Endothelial cell of umbilical vein (primary cell): ENCODE measurements around the gene TPRKB. TPM values are rescaled to one million over a fixed set of nuclear protein-coding genes. Genes with fewer than 3 reads are reported as not detected.
"Not testable (repeated sequence)": the region's sequence is repeated elsewhere in the genome, so short reads cannot be mapped to it uniquely, and the experiment has no call there.

Experiments used
- Bru-seq: library from RNA; stranded (reverse); fragments of 400-500 nt; gene quantifications from one replicate; lab custom pipeline; 2021; lab: Mats Ljungman, UMichigan
- BruChase-seq, 2 experiments: library from RNA; stranded (reverse); fragments of 400-500 nt; gene quantifications; one replicate each; lab custom pipeline; 2021; lab: Mats Ljungman, UMichigan
- BruUV-seq: library from RNA; stranded (reverse); fragments of 400-500 nt; replicated peaks from 2 replicates; lab custom pipeline; 2021; lab: Mats Ljungman, UMichigan
- CTCF ChIA-PET: fragments of 300-600, 350-600 bp; sonication (Branson Sonifier 250); formaldehyde crosslinking; loops from one replicate; lab custom pipeline; 2021; ENCODE audit warnings: antibody characterized with exemption, inconsistent platforms; lab: Charles Lee
- POLR2A ChIA-PET: fragments of 300-600, 350-600 bp; sonication (Branson Sonifier 250); formaldehyde crosslinking; loops from one replicate; lab custom pipeline; 2021; ENCODE audit warnings: antibody characterized with exemption, inconsistent platforms; lab: Charles Lee
- DNase-seq: peaks from one replicate; pipeline ENCODE4 v3.0.0-alpha.2; 2011; ENCODE audit warnings: low read depth, low spot score
- FAIRE-seq: peaks from 2 replicates; lab custom pipeline; 2011; peaks lifted over from hg19 to GRCh38; lab: Jason Lieb, UNC
- H2AFZ ChIP-seq: 2 replicates; pipeline ENCODE4 v1.6.0; 2012; ENCODE audit warnings: low read depth, low read length, control low read depth, inconsistent platforms
- H3K27ac ChIP-seq: 2 replicates; pipeline ENCODE4 v1.5.1; 2011; ENCODE audit warnings: low read depth, mild to moderate bottlenecking, control low read depth, low read length, moderate library complexity; ENCODE audit not compliant: insufficient read depth
- H3K27me3 ChIP-seq, 2 experiments: 2 replicates each; pipeline versions ENCODE4 v1.6.0 to v1.6.1; 2011; ENCODE audit warnings: low read length in 2 of 2, mixed read lengths in 1 of 2; ENCODE audit not compliant: control insufficient read depth in 2 of 2, insufficient read depth in 2 of 2
- H3K36me3 ChIP-seq, 2 experiments: 2 replicates in 1 of 2; 3 replicates in 1 of 2; pipeline ENCODE4 v1.5.1; 2011; ENCODE audit warnings: low read length in 2 of 2, mild to moderate bottlenecking in 1 of 2, moderate library complexity in 1 of 2; ENCODE audit not compliant: control insufficient read depth in 2 of 2, insufficient read depth in 2 of 2; ENCODE audit errors: extremely low read depth in 1 of 2
- H3K4me1 ChIP-seq: 3 replicates; pipeline ENCODE4 v1.5.1; 2011; ENCODE audit warnings: mild to moderate bottlenecking, low read length; ENCODE audit not compliant: control insufficient read depth, insufficient read depth; ENCODE audit errors: extremely low read depth
- H3K4me2 ChIP-seq: 2 replicates; pipeline ENCODE4 v1.6.1; 2011; ENCODE audit warnings: low read length, control low read depth, mixed read lengths; ENCODE audit not compliant: insufficient read depth
- H3K4me3 ChIP-seq, 3 experiments: fragments of 200-600 bp in 1 of 3; sonication (generic), shearing (Covaris generic) in 1 of 3; replicated peaks in 1 of 3; 2 replicates each; pipeline ENCODE4 v1.5.1; 2011 to 2016; ENCODE audit warnings: control low read depth in 3 of 3, low read length in 3 of 3, mild to moderate bottlenecking in 2 of 3, inconsistent platforms in 1 of 3, low read depth in 1 of 3, moderate library complexity in 1 of 3; ENCODE audit not compliant: insufficient read depth in 1 of 3
- H3K79me2 ChIP-seq: 2 replicates; pipeline ENCODE4 v1.6.0; 2012; ENCODE audit warnings: low read length, inconsistent platforms; ENCODE audit not compliant: control insufficient read depth, insufficient read depth
- H3K9ac ChIP-seq: replicated peaks from 2 replicates; pipeline ENCODE3; 2011; ENCODE audit warnings: low read length, control low read depth; ENCODE audit not compliant: insufficient read depth; ENCODE audit errors: extremely low read depth
- H3K9me1 ChIP-seq: replicated peaks from 3 replicates; pipeline ENCODE4 v1.6.0; 2011; ENCODE audit warnings: mild to moderate bottlenecking, low read length; ENCODE audit not compliant: control insufficient read depth, insufficient read depth; ENCODE audit errors: extremely low read depth
- H3K9me3 ChIP-seq: replicated peaks from 2 replicates; pipeline ENCODE4 v1.5.1; 2012; ENCODE audit warnings: low read length, inconsistent platforms; ENCODE audit not compliant: control insufficient read depth, insufficient read depth
- H4K20me1 ChIP-seq: replicated peaks from 2 replicates; pipeline ENCODE3; 2011; ENCODE audit warnings: mild to moderate bottlenecking, low read length; ENCODE audit not compliant: control insufficient read depth, insufficient read depth; ENCODE audit errors: extremely low read depth
- CTCF ChIP-seq, 2 donors: IDR thresholded peaks; 1 replicate in 1 of 2; 2 replicates in 1 of 2; pipeline ENCODE4 v1.5.1; 2011; ENCODE audit warnings: low read length in 2 of 2, mild to moderate bottlenecking in 2 of 2, moderate library complexity in 2 of 2, control low read depth in 1 of 2, inconsistent platforms in 1 of 2, low read depth in 1 of 2; ENCODE audit not compliant: insufficient read depth in 1 of 2; ENCODE audit errors: extremely low read depth in 1 of 2
- EZH2 ChIP-seq: IDR thresholded peaks from 2 replicates; pipeline ENCODE4 v1.6.1; 2012; ENCODE audit warnings: borderline replicate concordance, low read depth, mild to moderate bottlenecking, moderate library complexity, low read length, inconsistent platforms; ENCODE audit not compliant: severe bottlenecking
- FOS ChIP-seq: IDR thresholded peaks from 2 replicates; pipeline ENCODE4 v1.6.1; 2011; ENCODE audit warnings: mild to moderate bottlenecking, low read length, moderate library complexity, borderline replicate concordance; ENCODE audit not compliant: insufficient read depth
- MAX ChIP-seq: IDR thresholded peaks from 2 replicates; pipeline ENCODE4 v1.6.1; 2011; ENCODE audit not compliant: insufficient read depth, insufficient read length
- POLR2A ChIP-seq: IDR thresholded peaks from 2 replicates; pipeline ENCODE4 v1.6.1; 2012; ENCODE audit warnings: low read depth, mild to moderate bottlenecking, control low read depth, low read length
- POLR2AphosphoS5 ChIP-seq: IDR thresholded peaks from 2 replicates; pipeline ENCODE4 v1.6.1; 2012; ENCODE audit warnings: low read depth, mild to moderate bottlenecking, control low read depth, low read length, moderate library complexity; ENCODE audit not compliant: insufficient read depth
- dilution Hi-C: fragments of 300-500 bp; cut with MboI; formaldehyde crosslinking; loops from one replicate; pipeline ENCODE4 v1.15.0; 2019; ENCODE audit warnings: low sequenced_read_pairs; ENCODE audit not compliant: extremely low pct_ligation_motif_present
- intact Hi-C: fragments of 100-400 bp; cut with micrococcal nuclease; formaldehyde crosslinking; loops from one replicate; pipeline ENCODE4 v1.10.0; 2022
- long read RNA-seq: library from polyadenylated mRNA; stranded (forward); transcript quantifications from one replicate; pipeline ENCODE4 v2.0.0, GENCODE V29; 2021
- polyA minus RNA-seq, 3 experiments: library from RNA; depleted of rRNA, polyadenylated mRNA; stranded (reverse); fragments of >200 nt; gene quantifications; 1 replicate in 1 of 3; 2 replicates in 2 of 3; pipeline ENCODE4 v1.2.3, GENCODE V29; 2011
- polyA plus RNA-seq, 4 experiments: library from polyadenylated mRNA; depleted of rRNA in 3 of 4; stranded (reverse) in 3 of 4; unstranded in 1 of 4; fragments of >200 nt; gene quantifications; 2 replicates each; pipeline versions ENCODE4 v1.2.1 to v1.2.3, GENCODE V29; 2011 to 2012; ENCODE audit warnings: missing spikeins in 1 of 4
- total RNA-seq: library from RNA; stranded (reverse); gene quantifications from 2 replicates; pipeline ENCODE4 v1.2.3, GENCODE V29; 2021

TPRKB gene
- 33.4 and 36.1 TPM in 2 replicates for total RNA-seq
- 18.6 and 27.1 TPM in 2 replicates for polyA plus RNA-seq
- polyA plus RNA-seq (2011; cell fraction: cytosol; rRNA removed) = 46.9 and 52.2 TPM in 2 replicates
- 15.2 and 21.0 TPM in 2 replicates for polyA plus RNA-seq (2011; cell fraction: nucleus; rRNA removed)
- 51.8 and 101 TPM in 2 replicates for polyA plus RNA-seq (2012)
- 5.1 and 5.5 TPM in 2 replicates for polyA minus RNA-seq
- polyA minus RNA-seq (2011; cell fraction: cytosol; rRNA and poly(A)+ RNA removed) = 7.1 TPM
- polyA minus RNA-seq (2011; cell fraction: nucleus; rRNA and poly(A)+ RNA removed) = 5.0 and 7.3 TPM in 2 replicates
- percentile 80 among the genes with signal in this experiment for Bru-seq, nascent RNA
- percentile 86 among the genes with signal in this experiment for BruChase-seq, experiment 1, labeled RNA remaining after a 6-hour chase
- BruChase-seq, experiment 2, labeled RNA remaining after a 2-hour chase = percentile 83 among the genes with signal in this experiment
- long read RNA-seq, transcript TPRKB-202 (6 exons, 819 nt) = minor isoform, 16 of 178 reads
- long read RNA-seq, transcript TPRKB-201 (5 exons, 748 nt) = major isoform, 74 of 178 reads
- long read RNA-seq, partial matches to known transcripts = 44 of 178 reads
- long read RNA-seq, other reads (novel, unspliced or antisense) = 39 of 178 reads

GRCh38 chr2:73736855-73737779 lies at the start of gene TPRKB:
TSS of gene TPRKB (minus strand) at chr2:73737345. CDS start at chr2:73734569, 2,776 bp downstream.
- Histone ChIP-seq H3K4me3 (peak within 1 kb of the TSS; percentile 75 to 98 (median 82)), H2AFZ (peak within 1 kb of the TSS; percentile 82), H3K9ac (peak within 1 kb of the TSS; percentile 94), H3K27ac (peak within 1 kb of the TSS; percentile 88), H4K20me1 (no peaks in the 10 kb centered on the region), H3K4me1 (peaks cover 16% of the 10 kb centered on the region), H3K4me2 (peak within 1 kb of the TSS; percentile 96), H3K36me3 (peaks cover 0 to 3% of the 10 kb centered on the region in 2 experiments), H3K9me3 (no peaks in the 10 kb centered on the region), H3K79me2 (peaks cover 8% of the 10 kb centered on the region), H3K27me3 (no peaks in the 10 kb centered on the region), H3K9me1 (no peaks in the 10 kb centered on the region)
- FAIRE-seq = peak; percentile 99
- ChIA-PET CTCF (interaction anchor here (0.6 to 1.5 kb wide), 13 partner anchors 10 to 513 kb away, joined by 3 to 8 read pairs (median 4); partner anchors contain the start of genes DUSP11 and STAMBP), POLR2A (interaction anchor here (0.9 to 1.7 kb wide), 3 partner anchors 10 to 351 kb away, joined by 3 to 11 read pairs (median 3); partner anchors contain the start of gene ALMS1)
- dilution Hi-C loops = no loop called here
- intact Hi-C loops = loop anchor here (1.0 to 5.0 kb wide), 6 partner anchors 9 to 792 kb away; partner anchors contain the start of genes AUP1, DGUOK, DUSP11 and HTRA2
- no TSS peak for BruUV-seq
- TF ChIP-seq POLR2A (peak; percentile 63), EZH2 (no peak), FOS (no peak), CTCF (IDR thresholded peaks at IDR 0.05; ENCODE audit: extremely low read depth in 1 of 2, insufficient read depth in 1 of 2, low read depth in 1 of 2, low read length in 2 of 2) (no peak), POLR2AphosphoS5 (peak; percentile 90), MAX (no peak)
- DNase-seq = peak; percentile 95

GRCh38 chr2:73783883-73784282 lies 46.7 kb upstream of the TPRKB start, which contains the start of gene C2orf78:
TSS of gene C2orf78 (plus strand) at chr2:73784183. CDS start at chr2:73784310, 127 bp downstream.
- H3K4me2 ChIP-seq, BruUV-seq: not testable (repeated sequence)

More at GRCh38 chr2:73783883-73784282, 46.7 kb upstream of the TPRKB start, which contains the start of gene C2orf78:
- H3K9me1 ChIP-seq, H3K9me3 ChIP-seq, H3K27ac ChIP-seq, H4K20me1 ChIP-seq, CTCF ChIA-PET, H2AFZ ChIP-seq, POLR2A ChIA-PET, DNase-seq, H3K9ac ChIP-seq, H3K4me1 ChIP-seq, H3K79me2 ChIP-seq, FAIRE-seq, H3K27me3 ChIP-seq, dilution Hi-C loops, H3K36me3 ChIP-seq, H3K4me3 ChIP-seq: not testable (repeated sequence)
- intact Hi-C loops = loop anchor here (10.0 kb wide), 1 partner anchor 99 kb away; no protein-coding TSS in a partner anchor
